GM18868 (cell line): ENCODE results near the gene NDUFA5.
"Not testable (repeated sequence)": the region's sequence is repeated elsewhere in the genome, so short reads cannot be mapped to it uniquely, and the experiment has no call there.

Source experiments
- ATAC-seq: cut with Tn5 transposase; IDR thresholded peaks from one replicate; pipeline ENCODE4 v1.9.1; 2021; ENCODE audit warnings: mild to moderate bottlenecking, moderate library complexity; ENCODE audit not compliant: unreplicated experiment

The NDUFA5 gene

DNA sequence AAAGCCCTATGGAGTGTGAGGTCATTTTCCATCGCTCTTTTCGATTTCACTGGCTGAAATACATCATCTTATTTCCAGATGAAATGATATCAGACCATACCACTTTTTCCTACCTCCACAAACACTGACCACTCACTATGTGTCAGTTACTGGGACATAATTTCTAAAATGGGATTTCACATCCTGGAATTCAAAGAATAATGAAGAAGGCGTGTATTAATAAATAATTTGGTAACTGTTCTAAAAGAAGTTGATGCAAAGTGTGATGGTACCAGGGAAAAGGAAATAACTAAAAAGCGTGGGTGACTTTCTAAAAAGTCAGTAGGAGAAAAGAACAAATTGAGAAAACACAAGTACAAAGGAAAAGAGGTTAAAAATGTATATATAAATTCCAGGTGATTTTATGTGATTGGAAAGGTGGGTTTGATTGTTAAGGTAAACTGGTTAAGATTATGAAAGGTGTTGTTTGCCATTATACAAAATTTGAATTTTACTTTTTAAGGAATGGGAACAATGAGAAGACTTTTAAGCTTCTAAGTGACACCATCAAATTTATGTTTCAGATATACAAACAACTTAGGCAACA, 764 bp upstream of the NDUFA5 start:
- no peak for ATAC-seq

DNA sequence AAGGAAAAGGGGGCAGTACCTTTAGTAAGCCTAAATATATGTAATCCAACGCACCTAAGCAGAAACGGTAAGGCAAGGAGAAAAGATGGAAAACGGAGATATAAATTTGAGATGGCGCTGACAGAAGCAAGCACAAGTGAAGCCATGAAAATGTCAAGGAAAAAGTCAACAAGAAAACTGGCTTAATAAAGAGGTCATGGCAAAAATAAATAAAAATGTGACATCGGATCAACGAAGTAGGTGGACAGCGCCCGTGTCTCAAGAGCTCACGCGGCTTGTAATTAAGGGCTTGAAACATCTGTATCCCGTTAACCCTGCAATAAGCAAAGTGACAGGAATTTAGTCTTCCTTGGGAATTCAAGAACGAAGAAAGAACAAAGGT, 611 bp downstream of the NDUFA5 start:
- ATAC-seq, result no peak

GRCh38 chr7:123555484-123555883, 2.1 kb downstream of the NDUFA5 start:
- ATAC-seq, result no peak

DNA sequence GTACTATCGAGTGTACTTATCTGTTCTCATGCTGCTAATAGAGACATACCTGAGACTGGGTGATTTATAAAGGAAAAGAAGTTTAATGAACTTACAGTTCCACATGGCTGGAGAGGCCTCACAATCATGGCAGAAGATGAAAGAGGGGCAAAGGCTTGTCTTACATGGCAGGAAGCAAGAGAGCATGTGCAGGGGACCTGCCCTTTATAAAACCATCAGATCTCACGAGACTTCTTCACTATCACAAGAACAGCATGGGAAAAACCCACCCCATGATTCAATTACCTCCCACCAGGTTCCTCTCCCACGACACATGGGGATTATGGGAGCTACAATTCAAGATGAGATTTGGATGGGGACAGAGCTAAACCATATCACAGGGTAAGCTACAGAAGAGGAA, 4.5 kb downstream of the NDUFA5 start:
- no peak for ATAC-seq

- ATAC-seq, result no peak
Measured at GRCh38 chr7:123552641-123553040, 5.0 kb downstream of the NDUFA5 start.

GRCh38 chr7:123552134-123552533, 5.5 kb downstream of the NDUFA5 start:
- ATAC-seq, result not testable (repeated sequence)

DNA sequence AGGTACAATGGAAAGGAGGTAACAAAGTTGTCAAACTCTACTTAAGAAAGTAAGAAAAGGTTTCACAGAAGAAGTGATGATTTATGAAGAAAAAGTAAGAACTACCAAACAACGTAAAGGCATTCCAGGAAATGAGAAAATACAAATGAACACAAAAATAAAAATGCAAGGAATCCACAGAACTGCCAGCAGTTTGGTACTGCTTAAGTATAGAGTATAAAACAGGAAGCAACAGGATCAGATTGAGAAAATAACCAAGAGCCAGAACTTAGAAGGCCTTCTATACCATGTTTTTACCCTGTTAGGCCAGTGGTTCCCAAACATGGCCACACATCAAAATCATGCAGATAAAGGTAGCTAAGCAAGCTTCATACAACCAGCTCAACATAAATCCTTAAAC, 9.2 kb downstream of the NDUFA5 start:
- no peak for ATAC-seq

DNA sequence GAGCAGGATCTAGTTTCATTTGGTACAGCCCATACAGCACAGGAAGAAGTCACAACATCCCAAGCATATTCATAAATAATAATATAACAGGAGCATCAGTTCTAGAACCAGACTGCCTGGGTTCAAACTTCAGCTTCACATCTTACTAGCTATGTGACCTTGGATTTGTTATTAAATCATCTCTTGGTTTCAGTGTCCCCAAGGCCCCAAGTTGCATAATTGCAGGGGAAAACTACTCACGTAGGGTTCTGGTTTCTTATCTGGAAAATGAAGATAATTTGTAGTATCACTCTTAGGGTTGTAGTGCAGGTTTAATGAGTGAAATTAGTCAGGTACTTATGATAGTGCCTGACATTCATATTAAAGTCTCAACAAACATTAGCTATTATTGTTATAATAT, 17.7 kb downstream of the NDUFA5 start:
- no peak for ATAC-seq

GRCh38 chr7:123538897-123539296, 18.7 kb downstream of the NDUFA5 start:
- no peak for ATAC-seq

- no peak for ATAC-seq
Measured at GRCh38 chr7:123538189-123538714, 19.4 kb downstream of the NDUFA5 start.

- ATAC-seq, result no peak
Measured at GRCh38 chr7:123537026-123537642, 20.5 kb downstream of the NDUFA5 start.

DNA sequence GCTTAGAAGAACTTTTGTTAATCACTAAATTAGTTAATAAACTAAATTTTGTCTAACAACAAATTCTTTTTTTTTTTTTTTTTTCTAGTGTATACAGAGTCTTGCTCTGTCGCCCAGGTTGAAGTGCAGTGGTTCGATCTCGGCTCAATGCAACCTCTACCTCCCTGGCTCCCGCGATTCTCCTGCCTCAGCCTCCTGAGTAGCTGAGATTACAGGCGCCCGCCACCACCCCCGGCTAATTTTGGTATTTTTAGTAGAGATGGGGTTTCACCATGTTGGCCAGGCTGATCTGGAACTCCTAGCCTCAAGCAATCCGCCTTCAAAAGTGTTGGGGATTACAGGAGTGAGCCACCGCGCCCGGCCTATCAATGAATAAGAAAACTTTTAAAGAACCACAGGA, 22.1 kb downstream of the NDUFA5 start:
- ATAC-seq, result no peak

DNA sequence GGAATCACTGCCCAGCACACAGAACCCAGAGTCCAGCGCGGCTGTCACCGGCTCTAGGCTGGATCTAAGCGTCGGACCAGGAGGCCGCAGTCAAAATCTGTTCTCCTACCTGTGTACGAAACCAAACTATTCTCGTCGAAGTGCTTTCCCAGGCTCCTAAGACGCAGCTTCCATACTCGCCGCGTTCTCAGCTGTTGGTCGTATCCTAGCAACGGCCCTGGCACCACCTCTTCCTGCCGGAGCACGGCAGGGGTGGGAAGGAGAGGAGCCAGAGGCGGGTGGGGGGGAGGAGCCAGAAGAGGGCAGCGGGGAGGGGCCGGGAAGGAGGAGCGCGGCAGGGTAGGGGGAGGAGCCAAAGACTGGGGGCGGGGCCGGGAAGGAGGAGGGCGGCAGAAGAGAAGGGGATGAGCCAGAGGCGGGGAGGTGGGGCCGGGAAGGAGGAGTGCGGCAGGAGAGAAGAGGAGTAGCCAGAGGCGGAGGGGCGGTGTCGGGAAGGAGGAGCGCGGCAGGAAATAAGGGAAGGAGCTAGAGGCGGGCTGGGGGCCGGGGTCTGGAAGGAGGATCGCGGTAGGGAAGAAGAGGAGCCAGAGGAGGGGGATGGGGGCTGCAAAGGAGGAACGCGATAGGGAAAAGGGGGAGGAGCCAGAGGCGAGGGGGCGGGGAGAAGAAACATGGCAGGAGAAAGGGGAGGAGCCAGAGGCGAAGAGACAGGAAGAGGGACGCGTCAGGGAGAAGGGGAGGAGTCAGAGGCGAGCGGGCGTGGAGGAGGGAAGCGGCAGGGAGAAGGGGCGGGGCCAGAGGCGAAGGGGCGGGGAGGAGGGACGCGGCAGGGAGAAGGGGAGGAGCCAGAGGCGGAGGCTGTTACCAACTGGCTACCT, 23.0 kb downstream of the NDUFA5 start, which contains the start of gene IQUB:
TSS of gene IQUB (minus strand) at position 213 of the 878 bp plus-strand sequence. CDS start 22,255 bp downstream, outside the sequence.
- peak; percentile 80 for ATAC-seq

- ATAC-seq, result peak; percentile 10
Measured at GRCh38 chr7:123533929-123534382, 23.7 kb downstream of the NDUFA5 start.

- ATAC-seq, result no peak
Measured at GRCh38 chr7:123533553-123533917, 24.1 kb downstream of the NDUFA5 start.

DNA sequence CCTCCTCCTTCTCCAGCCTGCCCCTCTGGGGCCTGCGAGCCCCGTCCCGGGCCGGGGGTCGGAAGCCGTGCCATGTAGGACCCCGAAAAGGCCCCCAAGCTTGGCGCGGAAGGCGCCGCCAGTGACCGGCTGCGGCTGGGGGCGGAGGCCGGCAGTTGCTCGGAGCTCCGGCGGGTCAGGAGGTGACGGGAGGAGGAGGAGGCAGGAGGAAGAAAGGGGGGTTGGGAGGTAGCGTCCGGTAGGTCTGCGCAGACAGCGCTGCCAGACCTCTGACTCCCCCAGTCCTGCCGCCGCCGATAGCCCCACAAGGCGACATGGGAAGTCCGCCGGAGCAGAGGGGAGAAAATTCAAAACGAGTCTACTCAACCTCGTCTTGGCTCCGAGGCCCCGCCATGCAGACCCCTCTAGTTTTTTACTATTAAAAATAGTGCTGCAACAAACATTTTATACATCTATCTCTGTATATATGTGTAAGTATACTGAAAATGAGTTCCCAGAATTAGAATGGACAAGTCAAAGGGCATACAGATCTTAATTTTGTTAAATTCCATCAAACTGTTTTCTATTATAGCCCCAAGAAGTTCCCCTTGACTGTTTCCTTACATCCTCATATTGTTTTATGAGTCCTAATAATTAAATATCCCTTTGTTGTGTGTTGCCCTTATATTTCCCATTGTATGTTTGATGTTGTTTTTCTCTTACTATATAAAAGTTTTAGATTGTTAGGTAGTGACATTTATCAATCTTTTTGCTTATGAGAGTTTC, 24.6 kb downstream of the NDUFA5 start:
- not testable (repeated sequence) for ATAC-seq

DNA sequence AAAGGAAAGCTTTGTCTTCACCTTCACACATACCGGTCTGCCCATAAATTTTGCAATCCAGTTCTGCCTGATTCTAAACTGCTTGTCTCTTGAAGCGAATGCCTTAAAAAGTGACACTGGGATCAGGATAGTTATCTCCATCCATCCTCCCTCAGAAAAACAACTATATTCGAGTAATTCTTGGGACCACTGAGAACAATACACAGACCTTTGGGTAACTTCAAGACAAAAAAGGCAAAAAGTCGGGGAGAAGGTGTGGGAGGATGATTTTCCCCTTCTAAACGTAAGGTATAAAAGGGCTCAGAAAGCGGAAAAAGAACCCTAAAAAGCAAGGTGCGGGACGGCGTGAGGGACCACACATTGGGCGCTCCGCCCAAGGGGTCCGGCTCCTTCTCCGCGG, 25.3 kb downstream of the NDUFA5 start:
- ATAC-seq, result not testable (repeated sequence)

- not testable (repeated sequence) for ATAC-seq
Measured at GRCh38 chr7:123530035-123530591, 27.5 kb downstream of the NDUFA5 start.

DNA sequence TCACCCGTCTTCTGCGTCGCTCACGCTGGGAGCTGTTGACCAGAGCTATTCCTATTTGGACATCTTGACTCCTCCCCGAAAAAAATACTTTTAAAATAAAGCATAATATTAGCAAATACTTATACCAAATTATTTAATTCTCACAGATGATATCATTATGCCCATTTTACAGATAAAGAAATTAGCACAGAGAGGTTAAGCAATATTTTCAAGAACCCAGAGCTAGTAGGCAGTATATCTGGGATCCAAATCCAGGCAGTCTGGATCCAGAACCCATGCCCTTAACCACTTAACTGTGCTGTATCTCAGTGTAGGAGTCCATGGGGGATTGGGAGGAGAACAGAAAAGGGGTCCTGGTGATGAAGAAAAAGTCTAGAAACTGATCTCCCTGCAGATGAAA, 29.4 kb downstream of the NDUFA5 start:
- no peak for ATAC-seq

- ATAC-seq, result not testable (repeated sequence)
Measured at GRCh38 chr7:123527712-123528225, 29.8 kb downstream of the NDUFA5 start.
